ENCODE data around the gene DPF3. TPM values are rescaled to one million over a fixed set of nuclear protein-coding genes. Genes with fewer than 3 reads are reported as not detected.
"Not testable (repeated sequence)": the region's sequence is repeated elsewhere in the genome, so short reads cannot be mapped to it uniquely, and the experiment has no call there.

The DPF3 gene
- total and polyA plus RNA-seq, 9 donors, result 1.3 to 3.9 (median 1.9) TPM

- H3K9me3 ChIP-seq (replicated peaks; ENCODE audit: control insufficient read depth, low read depth, low read length), result peaks cover 11% of the 10 kb centered on the region
- no peak overlapping the region for H3K4me3 ChIP-seq (ENCODE audit: low read length)
- no peaks in the 10 kb centered on the region for H3K4me1 ChIP-seq (ENCODE audit: control insufficient read depth, insufficient read depth, low read length)
- no peaks in the 10 kb centered on the region for H3K36me3 ChIP-seq (ENCODE audit: control insufficient read depth, insufficient read depth, low read length)
- no peak overlapping the region for H3K27ac ChIP-seq (ENCODE audit: low read length)
- H3K27me3 ChIP-seq (ENCODE audit: control insufficient read depth, insufficient read depth, low read length), result no peaks in the 10 kb centered on the region
- DNase-seq, result no peak
Observed at GRCh38 chr14:72758993-72759392, 134.9 kb downstream of the DPF3 start.

- Histone ChIP-seq H3K4me1 (ENCODE audit: control insufficient read depth, insufficient read depth, low read length) (no peaks in the 10 kb centered on the region), H3K9me3 (replicated peaks; ENCODE audit: control insufficient read depth, low read depth, low read length) (peaks cover 11% of the 10 kb centered on the region), H3K27me3 (ENCODE audit: control insufficient read depth, insufficient read depth, low read length) (no peaks in the 10 kb centered on the region), H3K4me3 (ENCODE audit: low read length) (no peak overlapping the region), H3K27ac (ENCODE audit: low read length) (no peak overlapping the region), H3K36me3 (ENCODE audit: control insufficient read depth, insufficient read depth, low read length) (no peaks in the 10 kb centered on the region)
- 78% methylated on average over 1 of the region's 5 CpGs for WGBS (ENCODE audit: insufficient coverage)
- no peak for DNase-seq
Observed at GRCh38 chr14:72758420-72758819, 135.5 kb downstream of the DPF3 start.

- H3K9me3 ChIP-seq (replicated peaks; ENCODE audit: control insufficient read depth, low read depth, low read length), result peaks cover 11% of the 10 kb centered on the region
- H3K27me3 ChIP-seq (ENCODE audit: control insufficient read depth, insufficient read depth, low read length), result no peaks in the 10 kb centered on the region
- no peaks in the 10 kb centered on the region for H3K36me3 ChIP-seq (ENCODE audit: control insufficient read depth, insufficient read depth, low read length)
- no peak for DNase-seq
- 100% methylated on average over 1 of the region's 1 CpG for WGBS (ENCODE audit: insufficient coverage)
- H3K27ac ChIP-seq (ENCODE audit: low read length), result no peak overlapping the region
- H3K4me3 ChIP-seq (ENCODE audit: low read length), result no peak overlapping the region
- no peaks in the 10 kb centered on the region for H3K4me1 ChIP-seq (ENCODE audit: control insufficient read depth, insufficient read depth, low read length)
Observed at GRCh38 chr14:72756967-72757366, 136.9 kb downstream of the DPF3 start.

GRCh38 chr14:72755766-72756165 is 138.1 kb downstream of the DPF3 start:
- peaks cover 11% of the 10 kb centered on the region for H3K9me3 ChIP-seq (replicated peaks; ENCODE audit: control insufficient read depth, low read depth, low read length)
- no peak overlapping the region for H3K4me3 ChIP-seq (ENCODE audit: low read length)
- H3K36me3 ChIP-seq (ENCODE audit: control insufficient read depth, insufficient read depth, low read length), result no peaks in the 10 kb centered on the region
- no peak overlapping the region for H3K27ac ChIP-seq (ENCODE audit: low read length)
- H3K27me3 ChIP-seq (ENCODE audit: control insufficient read depth, insufficient read depth, low read length), result no peaks in the 10 kb centered on the region
- WGBS (ENCODE audit: insufficient coverage), result 10% methylated on average over 2 of the region's 3 CpGs
- no peak for DNase-seq
- H3K4me1 ChIP-seq (ENCODE audit: control insufficient read depth, insufficient read depth, low read length), result no peaks in the 10 kb centered on the region

GRCh38 chr14:72754949-72755348 is 139.0 kb downstream of the DPF3 start:
- peaks cover 7% of the 10 kb centered on the region for H3K9me3 ChIP-seq (replicated peaks; ENCODE audit: control insufficient read depth, low read depth, low read length)
- no peaks in the 10 kb centered on the region for H3K36me3 ChIP-seq (ENCODE audit: control insufficient read depth, insufficient read depth, low read length)
- no peaks in the 10 kb centered on the region for H3K27me3 ChIP-seq (ENCODE audit: control insufficient read depth, insufficient read depth, low read length)
- H3K4me1 ChIP-seq (ENCODE audit: control insufficient read depth, insufficient read depth, low read length), result no peaks in the 10 kb centered on the region
- 87% methylated on average over 3 of the region's 4 CpGs for WGBS (ENCODE audit: insufficient coverage)
- H3K27ac ChIP-seq (ENCODE audit: low read length), result no peak overlapping the region
- DNase-seq, result no peak
- no peak overlapping the region for H3K4me3 ChIP-seq (ENCODE audit: low read length)

- DNase-seq, result no peak
- H3K9me3 ChIP-seq (replicated peaks; ENCODE audit: control insufficient read depth, low read depth, low read length), result peaks cover 5% of the 10 kb centered on the region
- H3K4me3 ChIP-seq (ENCODE audit: low read length), result no peak overlapping the region
- 81% methylated on average over 3 of the region's 6 CpGs for WGBS (ENCODE audit: insufficient coverage)
- no peaks in the 10 kb centered on the region for H3K27me3 ChIP-seq (ENCODE audit: control insufficient read depth, insufficient read depth, low read length)
- no peaks in the 10 kb centered on the region for H3K4me1 ChIP-seq (ENCODE audit: control insufficient read depth, insufficient read depth, low read length)
- H3K27ac ChIP-seq (ENCODE audit: low read length), result no peak overlapping the region
- no peaks in the 10 kb centered on the region for H3K36me3 ChIP-seq (ENCODE audit: control insufficient read depth, insufficient read depth, low read length)
Observed at GRCh38 chr14:72753879-72754400, 140.0 kb downstream of the DPF3 start.

GRCh38 chr14:72753044-72753710 is 140.7 kb downstream of the DPF3 start:
- no peak overlapping the region for H3K27ac ChIP-seq (ENCODE audit: low read length)
- no peaks in the 10 kb centered on the region for H3K36me3 ChIP-seq (ENCODE audit: control insufficient read depth, insufficient read depth, low read length)
- WGBS (ENCODE audit: insufficient coverage), result 84% methylated on average over 7 of the region's 8 CpGs
- H3K4me1 ChIP-seq (ENCODE audit: control insufficient read depth, insufficient read depth, low read length), result no peaks in the 10 kb centered on the region
- peaks cover under 1% of the 10 kb centered on the region for H3K9me3 ChIP-seq (replicated peaks; ENCODE audit: control insufficient read depth, low read depth, low read length)
- DNase-seq, result no peak
- H3K4me3 ChIP-seq (ENCODE audit: low read length), result no peak overlapping the region
- no peaks in the 10 kb centered on the region for H3K27me3 ChIP-seq (ENCODE audit: control insufficient read depth, insufficient read depth, low read length)

- Histone ChIP-seq H3K4me1 (ENCODE audit: control insufficient read depth, insufficient read depth, low read length) (no peaks in the 10 kb centered on the region), H3K4me3 (ENCODE audit: low read length) (no peak overlapping the region), H3K36me3 (ENCODE audit: control insufficient read depth, insufficient read depth, low read length) (no peaks in the 10 kb centered on the region), H3K9me3 (replicated peaks; ENCODE audit: control insufficient read depth, low read depth, low read length) (no peaks in the 10 kb centered on the region), H3K27me3 (ENCODE audit: control insufficient read depth, insufficient read depth, low read length) (no peaks in the 10 kb centered on the region), H3K27ac (ENCODE audit: low read length) (no peak overlapping the region)
- 63% methylated on average over 3 of the region's 3 CpGs for WGBS (ENCODE audit: insufficient coverage)
- DNase-seq, result no peak
Observed at GRCh38 chr14:72752034-72752412, 141.9 kb downstream of the DPF3 start.

GRCh38 chr14:72751276-72752033 is 142.4 kb downstream of the DPF3 start:
- no peak overlapping the region for H3K27ac ChIP-seq (ENCODE audit: low read length)
- 64% methylated on average over 6 of the region's 9 CpGs for WGBS (ENCODE audit: insufficient coverage)
- H3K4me3 ChIP-seq (ENCODE audit: low read length), result no peak overlapping the region

GRCh38 chr14:72748921-72749320 is 145.0 kb downstream of the DPF3 start:
- WGBS (ENCODE audit: insufficient coverage), result 100% methylated on average over 2 of the region's 4 CpGs
- H3K36me3 ChIP-seq (ENCODE audit: control insufficient read depth, insufficient read depth, low read length), result not testable (repeated sequence)

More at GRCh38 chr14:72751276-72752033, 142.4 kb downstream of the DPF3 start:
- DNase-seq, result no peak
- Histone ChIP-seq H3K36me3 (ENCODE audit: control insufficient read depth, insufficient read depth, low read length) (no peaks in the 10 kb centered on the region), H3K4me1 (ENCODE audit: control insufficient read depth, insufficient read depth, low read length) (peaks cover 2% of the 10 kb centered on the region), H3K27me3 (ENCODE audit: control insufficient read depth, insufficient read depth, low read length) (no peaks in the 10 kb centered on the region), H3K9me3 (replicated peaks; ENCODE audit: control insufficient read depth, low read depth, low read length) (no peaks in the 10 kb centered on the region)

More at GRCh38 chr14:72748921-72749320, 145.0 kb downstream of the DPF3 start:
- H3K4me1 ChIP-seq (ENCODE audit: control insufficient read depth, insufficient read depth, low read length); H3K27me3 ChIP-seq (ENCODE audit: control insufficient read depth, insufficient read depth, low read length); DNase-seq; H3K27ac ChIP-seq (ENCODE audit: low read length); H3K4me3 ChIP-seq (ENCODE audit: low read length); H3K9me3 ChIP-seq (replicated peaks; ENCODE audit: control insufficient read depth, low read depth, low read length): not testable (repeated sequence)

All from muscle of leg (tissue), 11 donors.